Stimulated activated CD8-positive, alpha-beta memory T cell treated with anti-CD3 and anti-CD28 coated beads, Interleukin-4, amount 100 ng/mL, for 24 hours (primary cell): ENCODE results near the gene SLC35A3.

Experiments used
- DNase-seq: peaks from one replicate; pipeline ENCODE4 v3.0.0-alpha.2; 2020; ENCODE audit warnings: low read depth

SLC35A3 gene

GRCh38 chr1:100076744-100077143 lies 106.9 kb downstream of the SLC35A3 start:
- DNase-seq, result no peak

- no peak for DNase-seq
These were observed 107.7 kb downstream of the SLC35A3 start for GRCh38 chr1:100077531-100077930.

- no peak for DNase-seq
These were observed 110.5 kb downstream of the SLC35A3 start for GRCh38 chr1:100080331-100080730.
